ENCODE results near the gene PFDN1. TPM values are rescaled to one million over a fixed set of nuclear protein-coding genes. Genes with fewer than 3 reads are reported as not detected.

Gene PFDN1
- total RNA-seq, 1 experiment from 2014 or later: 54.4 TPM

DNA sequence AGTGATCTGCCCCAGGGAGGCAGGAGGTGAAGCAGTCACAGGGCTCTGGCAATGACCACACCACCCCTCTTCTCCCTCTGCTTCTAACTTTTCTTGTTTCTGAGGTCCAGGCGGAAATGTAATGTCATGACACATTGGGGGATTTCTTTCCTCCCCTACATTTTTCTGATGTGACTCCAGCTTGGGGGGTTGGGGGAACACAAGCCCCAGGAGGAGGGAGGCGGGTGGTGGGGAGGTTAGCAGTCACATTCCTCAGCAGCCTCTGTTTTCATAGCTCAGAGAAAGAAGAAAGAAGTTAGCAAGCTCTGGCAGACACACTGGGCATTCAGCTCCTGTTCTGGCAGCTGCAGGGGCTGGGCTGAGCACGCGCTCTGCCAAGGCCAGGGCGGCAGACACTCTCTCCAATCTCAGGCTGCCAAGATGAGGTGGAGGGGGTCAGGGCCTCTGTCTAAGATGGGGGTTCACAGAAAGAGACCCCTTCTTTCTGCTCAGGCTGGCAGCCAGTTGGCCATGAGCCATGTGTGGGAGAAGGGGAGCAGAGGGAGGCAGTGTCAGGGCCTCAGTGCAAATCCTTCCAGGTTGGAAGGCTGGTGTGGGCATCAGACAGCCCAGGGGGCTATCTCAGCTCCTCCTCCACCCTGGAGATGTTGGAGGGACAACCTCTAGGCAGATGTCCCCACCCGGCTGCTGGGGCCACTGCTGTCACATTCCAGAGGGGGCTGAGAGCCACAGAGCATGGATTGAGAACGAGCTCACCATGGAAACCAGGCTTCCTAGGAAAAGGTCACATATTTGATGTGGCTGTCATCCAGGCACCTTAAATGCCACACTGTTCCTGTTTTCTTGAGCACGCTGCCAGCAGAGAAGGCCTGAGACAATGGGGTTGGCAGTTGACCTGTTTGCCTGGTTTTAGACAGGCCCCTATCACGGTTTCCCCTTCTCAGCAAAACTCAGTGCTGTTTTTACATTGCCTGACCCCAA lies 20.1 kb upstream of the PFDN1 start:
- DNase-seq (ENCODE audit: low read depth, low spot score): no peak
- Histone ChIP-seq H3K4me1 (ENCODE audit: control insufficient read depth, insufficient read depth, low read length) (peaks cover 16% of the 10 kb centered on the region), H3K4me3 (ENCODE audit: low read depth in 2 of 2, low read length in 2 of 2) (no peak overlapping the region), H3K27ac (ENCODE audit: low read length) (peak overlapping the region; percentile 11), H3K27me3 (ENCODE audit: control insufficient read depth, insufficient read depth, low read length) (no peaks in the 10 kb centered on the region), H3K36me3 (ENCODE audit: control insufficient read depth, insufficient read depth, low read length) (no peaks in the 10 kb centered on the region), H3K9me3 (ENCODE audit: control insufficient read depth, insufficient read depth, low read depth, low read length) (no peaks in the 10 kb centered on the region)
- ChIA-PET CTCF (interaction anchor here (1.2 kb wide), 1 partner anchor 23 kb away, joined by 4 read pairs; no protein-coding TSS in a partner anchor), POLR2A (no interaction called here)
- intact Hi-C loops (cut with micrococcal nuclease; ENCODE audit: unreplicated experiment): no loop called here
- peak; percentile 86 for ATAC-seq
- TF ChIP-seq TCF7L2 (IDR thresholded peaks at IDR 0.05; ENCODE audit: low read depth, low read length) (no peak), SIN3A (IDR thresholded peaks at IDR 0.05; ENCODE audit: borderline replicate concordance, insufficient read depth, low read depth, low read length) (no peak), POLR2AphosphoS5 (IDR thresholded peaks at IDR 0.05; ENCODE audit: low read depth, low read length) (no peak)
- TF ChIP-seq, protein P1, sequence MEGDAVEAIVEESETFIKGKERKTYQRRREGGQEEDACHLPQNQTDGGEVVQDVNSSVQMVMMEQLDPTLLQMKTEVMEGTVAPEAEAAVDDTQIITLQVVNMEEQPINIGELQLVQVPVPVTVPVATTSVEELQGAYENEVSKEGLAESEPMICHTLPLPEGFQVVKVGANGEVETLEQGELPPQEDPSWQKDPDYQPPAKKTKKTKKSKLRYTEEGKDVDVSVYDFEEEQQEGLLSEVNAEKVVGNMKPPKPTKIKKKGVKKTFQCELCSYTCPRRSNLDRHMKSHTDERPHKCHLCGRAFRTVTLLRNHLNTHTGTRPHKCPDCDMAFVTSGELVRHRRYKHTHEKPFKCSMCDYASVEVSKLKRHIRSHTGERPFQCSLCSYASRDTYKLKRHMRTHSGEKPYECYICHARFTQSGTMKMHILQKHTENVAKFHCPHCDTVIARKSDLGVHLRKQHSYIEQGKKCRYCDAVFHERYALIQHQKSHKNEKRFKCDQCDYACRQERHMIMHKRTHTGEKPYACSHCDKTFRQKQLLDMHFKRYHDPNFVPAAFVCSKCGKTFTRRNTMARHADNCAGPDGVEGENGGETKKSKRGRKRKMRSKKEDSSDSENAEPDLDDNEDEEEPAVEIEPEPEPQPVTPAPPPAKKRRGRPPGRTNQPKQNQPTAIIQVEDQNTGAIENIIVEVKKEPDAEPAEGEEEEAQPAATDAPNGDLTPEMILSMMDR (IDR thresholded peaks at IDR 0.05): no peak
- TF ChIP-seq, protein P2, sequence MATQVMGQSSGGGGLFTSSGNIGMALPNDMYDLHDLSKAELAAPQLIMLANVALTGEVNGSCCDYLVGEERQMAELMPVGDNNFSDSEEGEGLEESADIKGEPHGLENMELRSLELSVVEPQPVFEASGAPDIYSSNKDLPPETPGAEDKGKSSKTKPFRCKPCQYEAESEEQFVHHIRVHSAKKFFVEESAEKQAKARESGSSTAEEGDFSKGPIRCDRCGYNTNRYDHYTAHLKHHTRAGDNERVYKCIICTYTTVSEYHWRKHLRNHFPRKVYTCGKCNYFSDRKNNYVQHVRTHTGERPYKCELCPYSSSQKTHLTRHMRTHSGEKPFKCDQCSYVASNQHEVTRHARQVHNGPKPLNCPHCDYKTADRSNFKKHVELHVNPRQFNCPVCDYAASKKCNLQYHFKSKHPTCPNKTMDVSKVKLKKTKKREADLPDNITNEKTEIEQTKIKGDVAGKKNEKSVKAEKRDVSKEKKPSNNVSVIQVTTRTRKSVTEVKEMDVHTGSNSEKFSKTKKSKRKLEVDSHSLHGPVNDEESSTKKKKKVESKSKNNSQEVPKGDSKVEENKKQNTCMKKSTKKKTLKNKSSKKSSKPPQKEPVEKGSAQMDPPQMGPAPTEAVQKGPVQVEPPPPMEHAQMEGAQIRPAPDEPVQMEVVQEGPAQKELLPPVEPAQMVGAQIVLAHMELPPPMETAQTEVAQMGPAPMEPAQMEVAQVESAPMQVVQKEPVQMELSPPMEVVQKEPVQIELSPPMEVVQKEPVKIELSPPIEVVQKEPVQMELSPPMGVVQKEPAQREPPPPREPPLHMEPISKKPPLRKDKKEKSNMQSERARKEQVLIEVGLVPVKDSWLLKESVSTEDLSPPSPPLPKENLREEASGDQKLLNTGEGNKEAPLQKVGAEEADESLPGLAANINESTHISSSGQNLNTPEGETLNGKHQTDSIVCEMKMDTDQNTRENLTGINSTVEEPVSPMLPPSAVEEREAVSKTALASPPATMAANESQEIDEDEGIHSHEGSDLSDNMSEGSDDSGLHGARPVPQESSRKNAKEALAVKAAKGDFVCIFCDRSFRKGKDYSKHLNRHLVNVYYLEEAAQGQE (IDR thresholded peaks at IDR 0.05; ENCODE audit: insufficient read depth in 1 of 2, low read depth in 2 of 2, low read length in 1 of 2): no peak
- in situ Hi-C loops (cut with HindIII; ENCODE audit: low pct_unique_long_range_greater_than_20kb, low sequenced_read_pairs): no loop called here
- no TSS peak for BruUV-seq (replicated peaks)

DNA sequence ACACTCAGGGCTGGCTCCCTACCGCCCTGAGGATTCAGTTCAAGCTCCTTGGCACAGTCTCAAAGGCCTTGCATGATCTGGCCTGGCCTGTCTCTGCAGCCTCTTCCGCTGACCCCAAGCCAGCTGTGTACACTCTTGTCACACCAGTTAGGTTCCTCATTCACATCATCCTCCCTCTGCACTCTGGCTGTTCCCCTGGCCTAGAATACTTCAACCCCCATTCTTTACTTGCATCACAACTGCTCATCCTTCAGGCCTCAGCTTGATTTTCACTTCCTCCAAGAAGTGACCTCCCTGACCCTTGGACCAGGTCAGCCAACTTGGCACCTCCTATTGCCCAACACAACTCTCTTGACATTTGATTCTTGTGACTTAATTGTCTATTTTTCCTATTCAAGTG lies 18.9 kb upstream of the PFDN1 start:
- H3K4me1 ChIP-seq (ENCODE audit: control insufficient read depth, insufficient read depth, low read length): peaks cover 16% of the 10 kb centered on the region
- ChIA-PET POLR2A (no interaction called here), CTCF (no interaction called here)
- in situ Hi-C loops (cut with HindIII; ENCODE audit: low pct_unique_long_range_greater_than_20kb, low sequenced_read_pairs) (no loop called here), intact Hi-C loops (cut with micrococcal nuclease; ENCODE audit: unreplicated experiment) (no loop called here)
- no peak overlapping the region for H3K27ac ChIP-seq (ENCODE audit: low read length)
- H3K36me3 ChIP-seq (ENCODE audit: control insufficient read depth, insufficient read depth, low read length): no peaks in the 10 kb centered on the region
- H3K9me3 ChIP-seq (ENCODE audit: control insufficient read depth, insufficient read depth, low read depth, low read length): no peaks in the 10 kb centered on the region
- BruUV-seq (replicated peaks): no TSS peak
- no peak for DNase-seq (ENCODE audit: low read depth, low spot score)
- TF ChIP-seq POLR2AphosphoS5 (IDR thresholded peaks at IDR 0.05; ENCODE audit: low read depth, low read length) (no peak), TCF7L2 (IDR thresholded peaks at IDR 0.05; ENCODE audit: low read depth, low read length) (no peak), SIN3A (IDR thresholded peaks at IDR 0.05; ENCODE audit: borderline replicate concordance, insufficient read depth, low read depth, low read length) (no peak)
- TF ChIP-seq, protein P2 (IDR thresholded peaks at IDR 0.05; ENCODE audit: insufficient read depth in 1 of 2, low read depth in 2 of 2, low read length in 1 of 2): no peak
- TF ChIP-seq, protein P1 (IDR thresholded peaks at IDR 0.05): no peak
- no peak for ATAC-seq
- no peaks in the 10 kb centered on the region for H3K27me3 ChIP-seq (ENCODE audit: control insufficient read depth, insufficient read depth, low read length)
- H3K4me3 ChIP-seq (ENCODE audit: low read depth in 2 of 2, low read length in 2 of 2): no peak overlapping the region
